Fibroblast of upper back skin (primary cell): Measurements from ENCODE around the gene HSH2D.

Experiments used
- DNase-seq: peaks from one replicate; pipeline ENCODE4 v3.0.0-alpha.2; 2013

Gene HSH2D

DNA sequence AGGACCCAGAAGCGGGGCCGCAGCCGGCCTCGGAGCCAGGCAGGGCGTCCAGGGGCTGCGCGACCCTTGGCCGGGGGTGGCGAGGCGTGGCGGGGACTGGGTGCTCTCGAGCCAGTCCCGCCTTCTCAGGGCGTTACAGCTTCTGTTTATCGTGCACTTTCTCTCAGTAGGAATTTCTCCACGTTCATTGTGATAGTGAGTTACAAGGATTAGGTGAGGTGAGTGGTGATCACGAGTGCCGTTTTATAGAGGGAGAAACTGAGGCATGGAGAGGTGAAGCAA, 54.8 kb downstream of the HSH2D start:
- no peak for DNase-seq

DNA sequence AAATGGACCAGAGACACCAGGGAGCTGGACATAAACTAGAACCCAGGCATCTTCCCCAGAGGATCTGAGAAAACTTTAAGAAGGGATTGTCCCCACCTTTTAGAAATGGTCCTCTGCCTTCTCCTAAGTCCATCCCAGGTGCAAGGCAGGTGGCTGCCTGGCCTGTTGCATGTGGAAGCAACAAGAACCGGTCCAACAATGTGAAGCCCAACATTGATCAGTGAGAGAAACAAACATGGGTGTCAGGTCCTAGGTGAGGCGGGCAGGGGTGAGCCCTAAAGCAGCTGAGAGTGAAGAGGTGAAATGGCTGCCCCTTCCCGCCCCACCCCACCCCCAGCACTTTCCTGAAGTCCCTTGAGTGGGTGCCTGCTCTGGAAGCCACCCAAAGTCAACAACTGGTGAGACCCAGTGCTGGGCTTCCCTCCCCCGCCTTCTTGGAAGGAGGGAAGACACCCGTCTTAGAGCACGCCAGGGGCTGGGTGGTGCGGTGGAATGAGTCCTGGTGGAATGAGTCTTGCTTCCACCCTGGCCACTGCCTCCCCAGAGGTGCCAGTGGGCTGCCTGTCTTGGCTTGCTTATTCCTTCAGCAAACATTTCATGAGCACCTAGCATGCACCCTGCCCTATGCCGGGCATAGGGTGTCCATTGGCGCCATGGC, 55.9 kb downstream of the HSH2D start:
- DNase-seq = no peak

DNA sequence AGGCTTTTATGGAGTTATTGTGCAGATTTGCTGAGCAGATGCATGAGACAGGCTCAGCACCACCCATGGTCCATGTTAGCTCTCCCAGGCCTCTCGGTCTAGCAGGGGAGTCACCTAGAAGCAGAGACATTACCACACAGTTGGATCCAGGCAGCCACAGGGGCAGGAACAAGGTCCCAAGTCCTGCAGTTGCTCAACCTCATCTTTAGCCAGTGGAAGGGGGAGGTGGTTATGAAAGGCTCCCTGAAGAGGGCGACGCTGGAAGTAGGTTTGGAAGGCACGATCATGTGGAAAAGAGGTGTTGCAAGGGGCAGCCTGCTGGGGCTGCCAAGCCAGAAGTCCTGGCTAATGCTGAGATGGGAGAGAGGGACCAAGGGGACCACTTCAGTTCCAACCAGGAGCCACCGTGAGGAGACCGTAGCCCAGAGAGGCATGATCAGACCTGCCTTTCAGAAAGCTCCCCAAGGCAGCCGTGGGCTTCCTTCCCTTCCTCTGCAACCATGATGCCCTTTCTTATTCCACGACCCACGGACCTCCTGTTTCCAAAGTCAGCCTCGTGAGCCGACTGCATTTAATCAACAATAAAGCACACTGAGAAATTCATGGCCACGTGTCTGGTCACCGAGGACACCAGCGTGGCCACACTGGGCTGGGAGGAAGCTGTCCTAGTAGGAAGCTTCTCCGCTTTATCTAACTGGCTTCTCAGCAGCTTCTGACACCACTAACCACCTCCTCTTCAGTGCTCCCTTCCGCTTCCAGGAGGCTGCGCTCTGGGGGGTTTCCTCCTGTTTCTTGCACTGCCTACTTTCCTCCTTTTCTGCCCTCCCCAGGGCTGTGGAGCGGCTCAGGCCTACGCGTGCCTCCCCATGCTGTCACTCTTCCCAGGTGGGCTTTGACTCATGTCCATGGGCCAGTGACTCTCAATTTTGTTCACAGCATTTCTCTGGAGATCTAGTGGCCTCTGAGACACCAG, 56.8 kb downstream of the HSH2D start:
- no peak for DNase-seq

DNA sequence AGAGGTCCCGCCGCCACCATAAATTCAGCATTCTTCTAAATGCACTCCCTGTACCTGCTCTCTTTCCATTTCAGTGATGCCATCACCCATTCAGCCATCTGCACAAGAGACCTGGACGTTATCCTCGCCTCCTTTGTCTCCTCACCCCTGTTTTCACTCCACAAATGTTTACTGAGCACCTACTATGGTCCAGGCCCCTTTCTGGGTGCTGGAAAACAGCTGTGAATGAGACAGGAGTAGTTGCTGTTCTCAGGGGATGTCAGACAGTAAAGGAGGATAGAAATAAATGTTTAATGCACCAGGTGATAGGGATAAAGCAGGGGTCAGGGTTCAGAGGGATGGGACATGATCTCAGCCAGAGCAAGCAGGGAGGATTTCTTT, 57.5 kb downstream of the HSH2D start:
- no peak for DNase-seq

DNA sequence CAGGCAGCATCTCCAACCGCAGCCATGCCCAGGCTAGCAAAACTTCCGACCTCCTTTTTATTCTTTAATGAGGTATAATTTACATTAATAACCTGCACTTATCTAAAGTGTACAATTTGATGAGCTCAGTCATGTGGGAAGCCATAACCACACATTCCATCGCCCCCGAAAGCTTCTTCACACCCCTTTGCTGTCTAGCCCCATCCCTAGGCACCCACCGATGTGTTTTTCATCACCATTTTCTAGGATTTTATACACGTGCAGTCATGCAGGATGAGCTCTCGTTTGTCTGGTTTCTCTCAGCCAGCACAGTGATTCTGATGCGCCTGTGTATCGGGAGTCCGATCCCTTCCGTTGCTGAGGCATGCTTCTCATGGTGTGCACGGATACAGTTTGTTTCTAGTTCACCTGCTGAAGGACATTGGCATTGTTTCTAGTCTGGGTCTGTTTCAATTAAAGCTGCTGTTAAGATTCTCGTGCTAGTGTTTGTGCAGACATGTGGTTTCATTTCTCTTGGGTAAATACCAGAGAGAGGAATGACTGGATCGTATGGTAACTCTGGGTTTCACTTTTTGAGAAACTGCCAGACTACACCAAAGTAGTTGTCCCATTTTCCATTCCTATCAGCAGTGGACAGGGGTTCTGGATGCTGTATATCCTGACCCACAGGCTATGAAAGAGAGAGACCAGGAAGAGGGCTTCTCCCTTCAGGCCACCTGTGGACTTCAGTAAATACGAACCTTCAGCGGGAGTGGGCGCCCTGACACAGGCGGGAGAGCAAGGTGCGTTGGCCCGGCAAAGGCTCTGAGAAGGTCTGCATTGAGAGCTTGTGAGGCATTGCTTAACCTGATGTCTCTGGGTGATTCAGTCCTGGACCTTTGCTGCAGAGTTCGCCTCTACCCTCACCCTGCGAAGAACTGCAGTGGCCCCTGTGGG, 59.1 kb downstream of the HSH2D start:
- no peak for DNase-seq

DNA sequence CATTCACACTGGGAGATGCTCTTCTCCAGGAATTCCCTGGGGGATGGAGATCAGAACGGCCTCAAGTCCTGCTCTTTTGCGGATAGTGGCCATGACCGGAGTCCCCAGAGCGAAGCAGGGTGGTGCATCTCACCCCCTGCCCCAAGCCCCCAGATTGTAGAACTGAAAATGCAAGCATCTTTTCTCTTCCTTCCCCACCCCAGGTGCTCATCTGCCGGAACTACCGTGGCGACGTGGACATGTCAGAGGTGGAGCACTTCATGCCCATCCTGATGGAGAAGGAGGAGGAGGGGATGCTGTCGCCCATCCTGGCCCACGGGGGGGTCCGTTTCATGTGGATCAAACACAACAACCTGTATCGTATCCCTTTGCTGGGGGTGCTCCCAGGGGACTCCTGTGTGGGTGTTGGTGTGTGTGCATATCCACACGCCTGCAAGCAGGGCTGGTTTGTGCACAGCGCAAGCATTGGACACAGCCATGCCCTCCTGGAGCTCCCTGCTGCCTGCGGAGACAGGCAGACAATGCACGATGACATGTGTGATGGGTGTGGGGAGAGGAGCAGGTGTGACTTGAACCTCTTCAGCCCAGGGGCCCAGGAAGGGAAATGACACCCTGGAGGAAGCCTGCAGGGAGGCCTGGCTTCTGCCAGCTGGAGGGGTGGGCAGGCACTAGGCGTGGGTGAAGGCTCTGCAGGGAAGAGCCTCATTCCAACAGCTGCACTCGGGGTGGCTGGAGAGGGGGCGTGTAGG, 59.9 kb downstream of the HSH2D start:
- no peak for DNase-seq

DNA sequence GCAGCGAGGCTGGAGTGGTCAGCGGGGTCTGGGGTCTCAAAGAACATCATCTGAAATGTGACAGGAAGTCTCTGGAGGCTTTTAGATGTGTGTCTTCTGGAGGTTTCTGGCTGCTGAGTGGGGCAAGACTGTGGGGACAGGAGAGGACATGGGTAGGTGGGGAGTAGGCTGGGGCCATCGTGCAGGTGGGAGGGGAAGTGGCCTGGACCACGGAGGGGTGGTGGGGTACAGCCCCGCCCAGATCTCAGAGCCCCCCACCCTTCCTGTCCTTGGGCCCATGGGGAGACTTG, 60.5 kb downstream of the HSH2D start:
- DNase-seq = no peak

DNA sequence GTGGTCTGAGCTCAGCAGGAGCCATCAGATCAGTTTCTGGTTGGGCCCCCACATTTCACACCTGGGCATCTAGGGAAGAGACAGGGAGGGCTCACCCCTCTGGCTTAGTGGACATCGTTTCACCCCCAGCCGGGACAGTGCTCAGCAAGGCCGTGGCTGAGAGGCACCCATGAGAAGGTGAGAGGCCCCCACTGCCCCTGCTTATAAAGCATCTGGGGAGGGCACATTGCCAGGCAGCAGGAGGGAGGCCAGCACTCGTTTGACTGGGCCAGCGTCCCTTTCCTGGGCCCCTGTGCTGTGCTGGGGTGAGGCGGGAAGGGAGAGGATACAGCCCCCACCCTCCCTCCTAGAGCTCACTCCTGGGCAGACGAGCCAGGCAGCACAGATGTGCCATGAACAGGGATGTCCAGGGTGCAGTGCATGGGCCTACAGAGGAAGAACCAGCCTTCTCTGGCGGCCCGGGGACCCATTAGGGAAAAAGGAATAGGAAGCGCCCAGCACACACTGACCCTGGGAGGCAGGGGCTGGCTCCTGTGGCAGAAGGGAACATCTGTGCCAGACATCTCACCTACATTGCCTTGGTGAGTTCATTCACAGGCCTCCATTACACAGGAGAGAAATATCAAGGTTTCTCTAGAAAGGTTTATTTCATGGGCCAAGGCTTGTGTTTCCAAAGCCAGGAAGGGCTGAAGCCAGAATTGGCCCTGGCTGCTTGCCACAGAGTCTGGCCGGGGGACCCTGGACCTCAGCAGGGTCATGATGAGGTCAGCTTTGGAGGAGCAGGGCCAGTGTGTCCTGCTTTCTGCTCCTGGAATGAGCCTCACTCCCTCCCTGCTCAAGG, 61.9 kb downstream of the HSH2D start:
- no peak for DNase-seq

DNA sequence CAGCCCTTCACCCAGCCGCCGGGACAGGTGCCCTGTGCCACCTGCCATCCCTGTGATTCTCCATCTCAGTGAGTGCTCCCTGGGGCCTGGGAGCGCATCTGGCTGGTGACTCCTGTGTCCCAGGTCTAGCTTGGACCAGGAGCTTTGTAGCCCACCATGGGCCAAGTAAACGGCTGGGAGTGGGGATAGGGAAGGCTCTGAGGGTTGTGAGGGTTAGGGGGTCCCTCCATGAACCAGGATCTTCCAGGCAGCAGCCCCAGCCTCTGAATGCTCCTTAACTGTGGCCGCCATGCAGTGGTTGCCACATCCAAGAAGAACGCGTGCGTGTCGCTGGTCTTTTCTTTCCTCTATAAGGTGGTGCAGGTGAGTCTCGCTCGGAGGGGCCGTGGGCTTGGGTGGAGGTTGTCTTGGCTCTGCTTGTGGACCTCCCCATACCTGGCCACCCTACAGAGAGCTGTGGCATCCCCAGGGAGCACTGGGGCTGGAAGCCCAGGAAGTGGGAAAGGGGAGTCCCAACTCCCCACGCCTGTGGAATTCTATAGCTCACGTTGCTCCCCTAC, 62.6 kb downstream of the HSH2D start:
- DNase-seq = no peak

DNA sequence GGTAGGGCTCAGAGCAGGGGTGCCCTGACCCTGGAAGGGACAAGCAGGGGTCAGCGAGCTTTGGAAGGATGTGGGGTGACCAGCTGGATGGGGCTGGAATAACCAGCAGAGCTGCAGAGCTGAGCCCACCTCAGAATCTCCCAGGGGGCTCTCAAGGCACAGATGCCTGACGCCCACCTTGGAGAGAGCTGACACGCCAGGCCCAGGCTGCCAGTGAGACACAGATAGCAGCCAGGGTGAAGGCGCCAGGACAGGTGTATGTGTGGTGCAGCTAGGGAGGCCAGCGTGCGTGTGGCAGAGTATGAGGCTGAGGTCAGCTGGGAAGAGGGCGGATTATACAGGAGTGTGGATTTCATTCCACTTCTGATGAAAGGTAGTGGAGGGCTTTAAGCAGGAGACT, 63.2 kb downstream of the HSH2D start:
- DNase-seq = no peak

DNA sequence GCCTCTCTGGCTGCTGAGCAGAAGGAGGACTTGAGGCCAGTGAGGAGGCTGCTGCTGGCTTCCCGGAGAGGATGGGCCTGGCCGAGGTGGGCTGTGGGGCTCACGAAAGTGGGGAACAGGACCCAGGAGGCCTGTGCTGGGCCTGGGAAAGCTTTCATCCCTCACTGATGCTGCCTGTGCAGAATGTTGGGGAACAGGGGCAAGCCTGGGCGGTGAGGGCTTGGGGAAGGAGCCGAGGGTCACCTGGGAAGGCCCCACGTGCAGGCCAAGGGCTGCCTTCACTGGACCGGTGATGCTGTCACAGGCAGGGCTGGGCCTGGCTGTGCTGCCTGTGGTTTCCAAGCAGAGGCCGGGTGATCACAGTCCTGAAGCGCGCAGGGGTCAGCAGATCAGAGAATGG, 63.6 kb downstream of the HSH2D start:
- DNase-seq = no peak

DNA sequence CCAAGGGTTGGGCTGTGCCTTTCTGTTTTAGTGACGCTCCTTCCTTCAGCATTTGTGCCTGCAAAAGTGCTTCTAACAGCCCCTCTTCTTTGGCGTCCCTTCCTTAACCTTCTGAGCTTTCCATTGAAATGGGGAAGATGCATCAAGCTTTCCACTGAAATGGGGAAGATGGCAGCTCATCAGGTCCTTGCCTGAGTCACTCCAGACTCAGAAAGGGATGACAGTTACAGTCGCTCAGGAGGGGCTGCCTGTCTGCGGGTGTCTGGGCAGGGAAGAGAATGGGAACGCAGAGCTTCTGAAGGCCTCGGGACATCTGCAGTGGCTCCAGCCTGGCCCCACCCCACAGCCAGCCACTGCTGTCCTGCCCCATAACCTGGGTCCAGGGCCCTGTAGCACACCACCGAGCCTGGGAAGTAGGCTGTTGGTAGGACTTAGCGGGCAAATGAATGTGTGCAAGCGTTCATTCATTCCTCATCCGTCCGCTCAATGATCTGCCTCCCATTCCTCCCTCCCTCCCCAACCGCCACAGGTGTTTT, 64.1 kb downstream of the HSH2D start:
- DNase-seq = no peak
